Astrocyte of the cerebellum (primary cell): ENCODE data around the gene ULK4.

Experiments used
- DNase-seq: peaks from one replicate; pipeline ENCODE4 v3.0.0-alpha.2; 2011; ENCODE audit warnings: low read depth
- H3K4me3 ChIP-seq: 2 replicates; pipeline ENCODE4 v1.5.1; 2011; ENCODE audit warnings: mild to moderate bottlenecking, low read depth, low read length, moderate library complexity
- in situ Hi-C: cut with HindIII; loops from 2 replicates; pipeline ENCODE4 v1.10.0; 2017; ENCODE audit warnings: low sequenced_read_pairs
- TF ChIP-seq, protein P1 (sequence below): IDR thresholded peaks from 2 replicates; pipeline ENCODE4 v1.5.1; 2012; ENCODE audit warnings: low read length, low read depth, moderate library complexity, mild to moderate bottlenecking; ENCODE audit errors: missing control alignments

ULK4 gene

GRCh38 chr3:41746215-41746614 lies 215.7 kb downstream of the ULK4 start:
- no peak overlapping the region for H3K4me3 ChIP-seq
- in situ Hi-C loops, result no loop called here
- TF ChIP-seq, protein P1, sequence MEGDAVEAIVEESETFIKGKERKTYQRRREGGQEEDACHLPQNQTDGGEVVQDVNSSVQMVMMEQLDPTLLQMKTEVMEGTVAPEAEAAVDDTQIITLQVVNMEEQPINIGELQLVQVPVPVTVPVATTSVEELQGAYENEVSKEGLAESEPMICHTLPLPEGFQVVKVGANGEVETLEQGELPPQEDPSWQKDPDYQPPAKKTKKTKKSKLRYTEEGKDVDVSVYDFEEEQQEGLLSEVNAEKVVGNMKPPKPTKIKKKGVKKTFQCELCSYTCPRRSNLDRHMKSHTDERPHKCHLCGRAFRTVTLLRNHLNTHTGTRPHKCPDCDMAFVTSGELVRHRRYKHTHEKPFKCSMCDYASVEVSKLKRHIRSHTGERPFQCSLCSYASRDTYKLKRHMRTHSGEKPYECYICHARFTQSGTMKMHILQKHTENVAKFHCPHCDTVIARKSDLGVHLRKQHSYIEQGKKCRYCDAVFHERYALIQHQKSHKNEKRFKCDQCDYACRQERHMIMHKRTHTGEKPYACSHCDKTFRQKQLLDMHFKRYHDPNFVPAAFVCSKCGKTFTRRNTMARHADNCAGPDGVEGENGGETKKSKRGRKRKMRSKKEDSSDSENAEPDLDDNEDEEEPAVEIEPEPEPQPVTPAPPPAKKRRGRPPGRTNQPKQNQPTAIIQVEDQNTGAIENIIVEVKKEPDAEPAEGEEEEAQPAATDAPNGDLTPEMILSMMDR, result no peak
- no peak for DNase-seq

DNA sequence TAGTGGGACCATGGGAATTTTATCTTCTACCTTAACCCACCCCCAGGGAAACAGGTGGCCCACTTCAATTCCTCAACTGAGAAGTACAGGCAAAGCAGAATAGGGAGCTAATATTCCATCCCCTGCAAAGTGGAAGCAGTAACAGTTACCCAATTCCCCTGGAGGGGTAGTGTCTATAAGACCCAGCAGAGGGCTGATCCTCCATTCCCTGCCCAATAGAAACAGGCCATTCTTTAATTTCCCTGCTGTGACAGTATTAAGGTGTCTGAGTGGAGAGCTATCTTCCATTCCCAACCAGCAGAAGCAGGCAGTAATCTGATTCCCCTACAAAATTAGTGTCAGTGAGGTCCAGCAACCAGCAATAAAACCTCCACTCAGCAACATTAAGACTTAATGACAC lies 219.8 kb downstream of the ULK4 start:
- TF ChIP-seq, protein P1, result no peak
- H3K4me3 ChIP-seq, result no peak overlapping the region
- no peak for DNase-seq
- in situ Hi-C loops, result no loop called here

GRCh38 chr3:41740374-41740886 lies 221.5 kb downstream of the ULK4 start:
- in situ Hi-C loops, result no loop called here
- TF ChIP-seq, protein P1, result no peak
- H3K4me3 ChIP-seq, result no peak overlapping the region
- DNase-seq, result no peak

DNA sequence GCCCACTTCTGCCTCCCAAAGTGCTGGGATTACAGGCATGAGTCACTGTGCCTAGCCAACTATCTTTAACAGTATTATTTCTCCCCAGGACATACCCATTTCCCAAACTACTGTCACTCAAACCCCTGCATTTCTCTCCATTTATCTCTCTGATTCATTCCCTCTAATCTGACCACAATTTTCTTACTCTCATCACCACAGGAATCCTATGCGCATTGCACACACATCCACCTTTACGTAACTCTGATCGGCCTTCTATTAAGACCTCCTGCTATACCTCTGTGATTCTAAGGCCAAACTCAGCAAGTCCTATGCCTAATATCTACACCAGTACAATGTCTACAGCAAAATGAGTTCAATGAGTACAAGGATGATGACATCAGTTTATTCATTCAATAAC lies 235.0 kb downstream of the ULK4 start:
- no peak overlapping the region for H3K4me3 ChIP-seq
- in situ Hi-C loops, result no loop called here
- no peak for DNase-seq
- TF ChIP-seq, protein P1, result no peak

DNA sequence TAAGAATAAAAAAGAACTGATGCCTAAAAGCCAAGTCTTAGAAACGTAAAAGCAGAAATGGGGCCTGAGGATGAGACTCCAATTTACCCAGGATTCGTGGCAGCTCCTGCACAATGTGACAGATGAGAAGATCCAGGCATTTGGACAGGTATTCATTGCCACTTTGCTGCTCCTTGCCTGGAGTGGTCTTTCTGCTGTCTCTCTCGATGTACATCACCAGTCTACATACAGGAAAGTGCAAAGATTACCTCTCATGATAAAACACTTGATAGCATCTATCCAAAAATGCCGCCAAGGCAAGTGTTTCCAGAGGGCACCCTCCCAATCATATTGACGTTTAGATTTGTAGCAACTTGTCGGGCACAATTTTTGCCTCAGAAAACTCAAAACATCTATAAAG lies 244.3 kb downstream of the ULK4 start:
- TF ChIP-seq, protein P1, result no peak
- no peak overlapping the region for H3K4me3 ChIP-seq
- no peak for DNase-seq
- in situ Hi-C loops, result loop anchor here (10.0 to 25.0 kb wide), 2 partner anchors 513 to 1130 kb away; no protein-coding TSS in a partner anchor

GRCh38 chr3:41716471-41716870 lies 245.4 kb downstream of the ULK4 start:
- in situ Hi-C loops, result loop anchor here (10.0 to 25.0 kb wide), 2 partner anchors 512 to 1129 kb away; no protein-coding TSS in a partner anchor
- peak; percentile 44 for DNase-seq
- TF ChIP-seq, protein P1, result peak; percentile 52
- no peak overlapping the region for H3K4me3 ChIP-seq
